HFF-Myc (cell line): ENCODE results near the gene COL4A4.

Experiments used
- DNase-seq: peaks from one replicate; pipeline ENCODE4 v3.0.0-alpha.2; 2011; ENCODE audit warnings: low read depth; ENCODE audit errors: extremely low read depth
- H3K4me3 ChIP-seq: replicated peaks from 2 replicates; pipeline ENCODE4 v1.5.1; 2011; ENCODE audit warnings: low read depth, mild to moderate bottlenecking, control low read depth, low read length
- TF ChIP-seq, protein P1 (sequence below): IDR thresholded peaks from 2 replicates; pipeline ENCODE4 v1.5.1; 2012; ENCODE audit warnings: mild to moderate bottlenecking, low read depth, low read length, control low read depth; ENCODE audit errors: missing control alignments

COL4A4 gene

DNA sequence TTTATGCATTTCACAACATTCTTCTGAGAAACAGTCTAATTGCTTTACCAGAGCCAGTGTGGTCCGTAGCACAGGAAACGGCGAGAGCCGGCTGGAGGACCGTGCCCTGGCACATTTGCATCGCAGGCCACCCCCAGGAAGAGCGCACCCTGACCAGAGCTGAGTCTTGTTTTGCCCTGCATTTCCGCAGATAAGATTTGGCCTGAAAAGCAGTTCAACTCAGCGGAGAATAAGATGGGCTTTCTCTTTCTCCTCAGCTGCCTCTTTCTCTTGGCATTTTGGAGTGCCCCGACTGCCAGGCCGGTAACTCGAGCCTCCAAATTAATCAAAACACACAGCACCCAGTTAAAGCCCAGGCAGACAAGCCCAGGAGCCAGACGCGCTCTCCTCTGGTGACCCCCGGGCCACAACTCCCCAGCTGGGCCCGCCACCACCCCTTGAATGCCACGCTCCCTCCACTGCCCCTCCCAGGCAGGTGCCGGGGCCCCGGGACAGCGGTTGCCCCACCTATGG is 464 bp downstream of the COL4A4 start:
- DNase-seq, result no peak
- H3K4me3 ChIP-seq, result peak overlapping the region; percentile 47
- TF ChIP-seq, protein P1, sequence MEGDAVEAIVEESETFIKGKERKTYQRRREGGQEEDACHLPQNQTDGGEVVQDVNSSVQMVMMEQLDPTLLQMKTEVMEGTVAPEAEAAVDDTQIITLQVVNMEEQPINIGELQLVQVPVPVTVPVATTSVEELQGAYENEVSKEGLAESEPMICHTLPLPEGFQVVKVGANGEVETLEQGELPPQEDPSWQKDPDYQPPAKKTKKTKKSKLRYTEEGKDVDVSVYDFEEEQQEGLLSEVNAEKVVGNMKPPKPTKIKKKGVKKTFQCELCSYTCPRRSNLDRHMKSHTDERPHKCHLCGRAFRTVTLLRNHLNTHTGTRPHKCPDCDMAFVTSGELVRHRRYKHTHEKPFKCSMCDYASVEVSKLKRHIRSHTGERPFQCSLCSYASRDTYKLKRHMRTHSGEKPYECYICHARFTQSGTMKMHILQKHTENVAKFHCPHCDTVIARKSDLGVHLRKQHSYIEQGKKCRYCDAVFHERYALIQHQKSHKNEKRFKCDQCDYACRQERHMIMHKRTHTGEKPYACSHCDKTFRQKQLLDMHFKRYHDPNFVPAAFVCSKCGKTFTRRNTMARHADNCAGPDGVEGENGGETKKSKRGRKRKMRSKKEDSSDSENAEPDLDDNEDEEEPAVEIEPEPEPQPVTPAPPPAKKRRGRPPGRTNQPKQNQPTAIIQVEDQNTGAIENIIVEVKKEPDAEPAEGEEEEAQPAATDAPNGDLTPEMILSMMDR, result no peak

DNA sequence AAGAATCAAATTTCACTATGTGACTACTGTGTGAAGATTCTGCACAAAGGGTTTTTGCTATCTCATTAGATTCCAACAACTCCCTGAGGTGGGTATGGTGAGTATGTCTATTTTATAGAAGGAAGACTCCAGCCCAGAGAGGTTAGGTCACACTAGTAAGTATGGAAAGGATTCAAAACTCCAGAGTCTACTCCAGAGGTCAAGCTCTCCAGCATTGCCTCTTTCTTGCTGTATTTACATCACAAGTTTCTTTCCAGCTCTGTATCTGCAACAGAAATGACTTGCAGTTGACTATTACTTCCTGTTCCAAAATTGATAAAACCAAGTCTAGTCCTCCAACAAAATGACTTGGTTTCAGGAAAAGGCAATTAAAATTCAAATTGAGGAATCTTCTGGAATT is 2.1 kb downstream of the COL4A4 start:
- DNase-seq, result no peak
- TF ChIP-seq, protein P1, result no peak
- H3K4me3 ChIP-seq, result no peak overlapping the region

DNA sequence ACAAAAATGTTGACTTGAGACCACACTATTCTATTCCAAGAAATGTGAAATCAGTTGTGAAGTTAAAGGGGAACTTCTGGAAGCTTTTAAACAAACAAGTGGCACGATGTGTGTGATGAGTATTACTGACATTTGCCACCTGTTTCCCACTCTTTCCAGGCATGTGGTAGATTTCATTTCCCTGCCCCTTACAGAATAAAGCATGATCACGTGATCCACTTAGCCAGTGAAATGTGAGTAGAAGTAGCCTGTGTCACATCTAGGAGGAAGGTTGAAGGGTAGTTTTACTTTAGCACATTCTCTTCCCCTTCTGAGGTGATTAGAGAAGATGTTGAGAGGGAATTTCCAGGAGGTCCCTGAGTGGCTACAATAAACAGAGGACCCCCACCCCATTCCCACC is 3.8 kb downstream of the COL4A4 start:
- no peak overlapping the region for H3K4me3 ChIP-seq
- TF ChIP-seq, protein P1, result no peak
- no peak for DNase-seq

DNA sequence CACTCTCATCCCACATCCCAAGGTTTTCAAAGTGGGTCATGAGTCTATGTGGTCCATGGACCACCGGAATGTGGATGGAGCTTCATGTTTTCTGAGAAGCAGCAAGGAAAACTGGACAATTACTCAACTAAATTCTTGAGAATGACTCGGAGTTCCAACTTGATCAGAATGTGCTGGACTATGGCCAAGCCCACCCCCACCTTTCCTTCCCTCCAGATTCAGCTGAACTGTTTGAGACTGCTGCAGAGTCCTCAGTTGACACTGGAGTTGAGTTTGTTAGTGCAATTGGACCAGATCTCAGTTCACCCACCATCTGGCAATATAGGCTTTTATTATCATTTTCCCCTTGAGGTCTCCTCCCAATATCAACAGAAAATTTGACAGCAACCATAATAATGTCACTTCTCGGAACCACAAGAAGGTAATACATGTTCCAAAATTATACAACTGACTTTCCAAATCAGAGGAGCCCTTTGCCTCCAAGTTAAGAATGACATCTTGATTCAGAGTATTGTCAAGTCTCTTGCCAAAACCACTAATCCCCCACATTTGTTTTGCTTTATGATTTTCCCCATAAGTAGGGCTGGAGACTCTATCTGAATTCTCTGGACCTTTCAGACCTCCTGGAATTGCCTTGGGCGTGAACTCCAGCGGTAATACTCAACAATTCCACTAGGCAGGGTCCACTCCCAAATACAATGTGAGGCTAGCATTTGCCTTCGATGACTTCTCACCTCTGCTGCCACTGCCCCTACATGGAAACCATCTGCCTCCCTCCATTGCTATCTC is 8.8 kb downstream of the COL4A4 start:
- no peak for DNase-seq
- no peak overlapping the region for H3K4me3 ChIP-seq
- TF ChIP-seq, protein P1, result no peak

DNA sequence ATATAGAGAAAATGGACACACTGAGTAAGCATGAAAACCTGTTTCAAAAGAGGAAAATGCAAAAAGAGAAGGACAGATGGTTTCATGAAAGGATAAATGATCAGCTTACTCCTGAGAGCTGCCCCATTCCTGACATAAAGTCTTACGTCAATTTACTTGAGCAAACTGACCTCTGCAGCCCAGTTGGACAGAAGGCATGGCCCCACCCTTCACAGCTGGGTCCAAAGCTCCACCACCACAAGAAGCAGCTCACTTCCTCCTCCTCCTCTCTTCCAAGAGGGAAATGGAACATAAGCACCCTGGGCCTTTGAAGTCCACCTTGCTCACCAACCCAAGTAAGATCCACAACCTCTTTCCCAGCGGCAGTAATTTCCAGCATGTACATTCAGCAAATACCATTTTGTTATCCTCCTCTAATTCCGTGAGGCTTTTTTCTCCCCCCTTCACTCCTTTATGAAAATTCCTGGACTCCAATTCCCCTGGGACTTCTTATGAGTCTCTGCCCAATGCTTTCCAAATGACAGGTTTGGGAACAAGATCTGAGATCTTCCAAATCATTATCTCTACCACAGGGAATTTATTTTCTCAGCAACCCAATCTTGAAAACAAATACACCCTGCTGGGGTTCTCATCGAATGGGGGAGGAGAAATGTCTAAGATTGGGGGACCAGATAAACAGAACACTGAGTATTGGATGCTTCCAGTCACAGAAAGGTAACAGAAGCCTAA is 10.1 kb downstream of the COL4A4 start:
- TF ChIP-seq, protein P1, result no peak
- DNase-seq, result no peak
- no peak overlapping the region for H3K4me3 ChIP-seq

DNA sequence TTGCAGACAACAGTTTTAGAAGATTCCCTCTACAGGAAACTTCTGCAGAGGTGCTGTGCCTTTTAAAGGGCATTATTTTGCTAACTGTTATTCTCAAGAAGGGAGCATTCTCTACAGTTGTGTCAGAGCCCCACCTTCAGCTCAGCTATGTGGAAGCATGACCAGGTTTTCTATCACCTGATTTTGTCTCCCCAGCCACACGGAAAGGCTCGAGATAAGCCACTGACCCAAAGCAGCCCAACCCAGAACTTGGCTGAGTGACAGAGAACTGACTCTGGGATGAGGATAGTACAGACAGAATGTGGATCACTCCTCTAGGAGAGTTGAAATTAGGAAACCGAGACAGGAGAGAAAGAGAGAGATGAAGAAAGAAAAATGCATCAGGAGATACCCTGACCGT is 10.7 kb downstream of the COL4A4 start:
- H3K4me3 ChIP-seq, result no peak overlapping the region
- DNase-seq, result no peak
- TF ChIP-seq, protein P1, result no peak
